ENCODE results near the gene IVL.

Gene IVL

DNA sequence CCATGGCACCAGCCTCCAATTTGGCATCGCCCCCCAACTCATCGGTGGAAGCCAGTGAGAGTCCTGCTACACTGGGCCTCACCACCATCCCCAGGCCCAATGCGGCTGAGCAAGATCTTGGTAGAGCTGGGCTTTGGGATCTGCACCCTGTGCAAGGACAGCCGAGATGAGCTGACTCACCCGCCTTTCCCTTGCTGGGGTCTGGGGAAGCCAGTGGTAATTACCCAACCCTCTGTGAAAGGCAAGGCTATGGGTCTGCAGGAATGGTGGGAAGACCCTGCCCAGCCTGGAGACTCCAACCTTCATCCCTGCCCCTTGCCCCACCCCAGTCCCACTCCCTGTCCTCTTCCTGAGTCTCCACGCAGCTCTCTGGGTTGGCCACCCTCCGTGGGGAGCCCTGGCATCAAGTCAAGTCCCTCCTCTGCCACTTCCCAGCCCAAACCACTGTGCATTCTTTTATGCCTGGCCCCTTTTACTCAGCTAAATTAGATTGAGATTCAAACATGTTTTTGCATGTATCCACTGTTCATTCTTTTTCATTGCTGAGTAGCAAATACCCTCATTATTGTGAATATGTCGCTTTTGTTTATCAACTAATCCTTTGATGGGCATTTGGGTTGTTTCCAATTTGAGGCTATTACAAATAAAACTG lies 21.5 kb upstream of the IVL start:
- TF ChIP-seq, protein P1, sequence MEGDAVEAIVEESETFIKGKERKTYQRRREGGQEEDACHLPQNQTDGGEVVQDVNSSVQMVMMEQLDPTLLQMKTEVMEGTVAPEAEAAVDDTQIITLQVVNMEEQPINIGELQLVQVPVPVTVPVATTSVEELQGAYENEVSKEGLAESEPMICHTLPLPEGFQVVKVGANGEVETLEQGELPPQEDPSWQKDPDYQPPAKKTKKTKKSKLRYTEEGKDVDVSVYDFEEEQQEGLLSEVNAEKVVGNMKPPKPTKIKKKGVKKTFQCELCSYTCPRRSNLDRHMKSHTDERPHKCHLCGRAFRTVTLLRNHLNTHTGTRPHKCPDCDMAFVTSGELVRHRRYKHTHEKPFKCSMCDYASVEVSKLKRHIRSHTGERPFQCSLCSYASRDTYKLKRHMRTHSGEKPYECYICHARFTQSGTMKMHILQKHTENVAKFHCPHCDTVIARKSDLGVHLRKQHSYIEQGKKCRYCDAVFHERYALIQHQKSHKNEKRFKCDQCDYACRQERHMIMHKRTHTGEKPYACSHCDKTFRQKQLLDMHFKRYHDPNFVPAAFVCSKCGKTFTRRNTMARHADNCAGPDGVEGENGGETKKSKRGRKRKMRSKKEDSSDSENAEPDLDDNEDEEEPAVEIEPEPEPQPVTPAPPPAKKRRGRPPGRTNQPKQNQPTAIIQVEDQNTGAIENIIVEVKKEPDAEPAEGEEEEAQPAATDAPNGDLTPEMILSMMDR (IDR thresholded peaks at IDR 0.05; ENCODE audit: low read depth, low read length, missing control alignments): no peak
- no peak overlapping the region for H3K4me3 ChIP-seq (ENCODE audit: low read depth, low read length)
- no peak for DNase-seq (ENCODE audit: low read depth)

DNA sequence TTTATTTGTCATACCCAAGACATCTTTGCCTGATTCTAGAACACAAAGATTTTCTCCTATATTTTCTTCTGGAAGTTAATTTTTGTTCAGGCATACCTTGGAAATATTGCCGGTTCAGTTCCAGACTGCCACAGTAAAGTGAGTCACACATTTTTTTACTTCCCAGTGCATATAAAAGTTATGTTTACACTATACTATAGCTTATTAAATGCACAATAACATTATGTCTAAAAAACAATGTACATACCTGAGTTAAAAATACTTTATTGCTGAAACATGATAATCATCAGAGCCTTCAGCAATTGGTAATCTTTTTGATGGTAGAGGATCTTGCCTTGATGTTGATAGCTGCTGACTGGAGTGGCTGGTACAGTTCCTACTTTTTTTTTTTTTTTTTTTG lies 20.2 kb upstream of the IVL start:
- TF ChIP-seq, protein P1 (IDR thresholded peaks at IDR 0.05; ENCODE audit: low read depth, low read length, missing control alignments): no peak
- H3K4me3 ChIP-seq (ENCODE audit: low read depth, low read length): no peak overlapping the region
- DNase-seq (ENCODE audit: low read depth): no peak

DNA sequence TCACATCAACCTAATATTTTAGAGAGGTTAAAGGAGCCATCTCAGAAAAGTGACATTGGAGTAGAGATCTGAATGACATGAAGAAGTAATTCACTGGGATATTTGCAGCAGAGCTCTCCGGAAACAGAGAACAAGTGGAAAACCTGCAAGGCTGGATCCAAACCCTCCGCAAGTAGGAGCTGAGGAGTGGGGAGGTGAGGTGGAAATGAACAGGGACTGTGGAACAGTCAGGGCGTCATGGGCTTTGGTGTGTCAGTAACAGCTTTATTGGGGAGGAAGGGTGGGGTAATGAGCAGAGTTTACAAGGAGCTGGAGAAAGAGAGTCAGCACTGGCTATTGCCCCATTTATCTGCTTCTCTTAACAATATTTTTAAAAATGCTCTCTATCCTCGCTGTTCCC lies 9.3 kb upstream of the IVL start:
- TF ChIP-seq, protein P1 (IDR thresholded peaks at IDR 0.05; ENCODE audit: low read depth, low read length, missing control alignments): no peak
- DNase-seq (ENCODE audit: low read depth): no peak

DNA sequence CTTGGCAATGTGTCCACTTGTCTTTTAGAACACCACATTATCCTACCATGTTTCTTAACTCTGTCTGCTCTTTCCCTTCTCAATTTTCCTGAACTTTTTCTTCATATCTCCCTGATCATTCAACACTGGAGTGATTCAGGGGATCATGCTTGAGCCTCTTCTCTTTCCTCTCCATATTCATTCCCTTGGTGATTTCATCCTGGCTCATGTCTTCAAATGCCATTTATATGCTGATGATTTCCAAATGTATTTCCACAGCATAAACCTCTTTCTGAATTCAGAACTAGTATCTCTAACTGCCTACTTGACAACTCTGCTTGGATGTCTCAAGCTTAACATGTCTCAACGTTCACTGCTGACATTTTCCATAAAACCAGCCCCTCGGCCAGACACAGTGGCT lies 8.5 kb upstream of the IVL start:
- DNase-seq (ENCODE audit: low read depth): no peak
- H3K4me3 ChIP-seq (ENCODE audit: low read depth, low read length): no peak overlapping the region
- TF ChIP-seq, protein P1 (IDR thresholded peaks at IDR 0.05; ENCODE audit: low read depth, low read length, missing control alignments): no peak

More for the DNA sequence above, 9.3 kb upstream of the IVL start:
- H3K4me3 ChIP-seq (ENCODE audit: low read depth, low read length): no peak overlapping the region

GRCh38 chr1:152901631-152902030 lies 6.7 kb upstream of the IVL start:
- DNase-seq (ENCODE audit: low read depth): no peak
- H3K4me3 ChIP-seq (ENCODE audit: low read depth, low read length): no peak overlapping the region
- TF ChIP-seq, protein P1 (IDR thresholded peaks at IDR 0.05; ENCODE audit: low read depth, low read length, missing control alignments): no peak

DNA sequence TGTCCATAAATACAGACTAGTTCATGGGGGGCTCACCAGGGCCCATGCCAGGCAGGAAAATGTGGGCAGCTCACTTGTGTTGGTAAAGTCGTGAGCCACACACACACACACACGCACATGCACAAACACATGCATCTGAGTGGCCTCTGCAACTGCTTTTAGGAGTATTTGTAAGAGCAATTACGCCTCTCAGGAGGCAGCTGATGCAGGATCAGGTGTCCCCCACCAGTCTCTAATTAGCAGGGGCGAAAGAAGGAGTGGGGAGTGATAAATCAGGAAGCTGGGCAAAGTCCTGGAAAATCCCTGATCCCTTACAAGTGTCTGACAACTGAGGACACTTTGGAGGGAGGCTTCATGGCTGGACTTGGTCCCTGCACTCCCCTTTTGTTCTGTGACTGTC lies 5.7 kb upstream of the IVL start:
- TF ChIP-seq, protein P1 (IDR thresholded peaks at IDR 0.05; ENCODE audit: low read depth, low read length, missing control alignments): no peak
- no peak for DNase-seq (ENCODE audit: low read depth)
- H3K4me3 ChIP-seq (ENCODE audit: low read depth, low read length): no peak overlapping the region

Data from GM12864 (cell line).